GM12872 (cell line): ENCODE data around the gene STXBP4.

ENCODE experiments used
- TF ChIP-seq, protein P1 (sequence below): IDR thresholded peaks from 3 replicates; pipeline ENCODE4 v1.5.1; 2011; ENCODE audit warnings: low read depth, mild to moderate bottlenecking, low read length, moderate library complexity; ENCODE audit not compliant: insufficient read depth

Gene STXBP4

DNA sequence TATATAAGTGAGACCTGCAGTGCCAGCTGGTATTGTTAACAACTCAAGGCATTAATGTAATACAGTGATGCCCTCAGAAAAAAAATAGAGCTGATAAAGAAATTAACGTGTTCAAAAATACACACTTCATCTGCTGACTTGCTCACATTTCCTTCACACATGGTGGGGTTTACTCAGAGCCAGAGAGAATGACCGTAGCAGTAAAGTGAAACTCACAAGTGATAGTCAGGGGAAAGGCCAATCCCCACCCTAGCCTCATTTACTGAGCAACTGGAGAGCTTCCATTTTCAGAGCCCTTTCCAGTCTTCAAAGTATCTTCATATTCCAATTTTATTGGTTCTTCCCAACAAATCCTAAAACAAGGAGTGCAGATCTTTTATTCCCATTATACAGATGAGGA is 222.2 kb downstream of the STXBP4 start:
- TF ChIP-seq, protein P1, sequence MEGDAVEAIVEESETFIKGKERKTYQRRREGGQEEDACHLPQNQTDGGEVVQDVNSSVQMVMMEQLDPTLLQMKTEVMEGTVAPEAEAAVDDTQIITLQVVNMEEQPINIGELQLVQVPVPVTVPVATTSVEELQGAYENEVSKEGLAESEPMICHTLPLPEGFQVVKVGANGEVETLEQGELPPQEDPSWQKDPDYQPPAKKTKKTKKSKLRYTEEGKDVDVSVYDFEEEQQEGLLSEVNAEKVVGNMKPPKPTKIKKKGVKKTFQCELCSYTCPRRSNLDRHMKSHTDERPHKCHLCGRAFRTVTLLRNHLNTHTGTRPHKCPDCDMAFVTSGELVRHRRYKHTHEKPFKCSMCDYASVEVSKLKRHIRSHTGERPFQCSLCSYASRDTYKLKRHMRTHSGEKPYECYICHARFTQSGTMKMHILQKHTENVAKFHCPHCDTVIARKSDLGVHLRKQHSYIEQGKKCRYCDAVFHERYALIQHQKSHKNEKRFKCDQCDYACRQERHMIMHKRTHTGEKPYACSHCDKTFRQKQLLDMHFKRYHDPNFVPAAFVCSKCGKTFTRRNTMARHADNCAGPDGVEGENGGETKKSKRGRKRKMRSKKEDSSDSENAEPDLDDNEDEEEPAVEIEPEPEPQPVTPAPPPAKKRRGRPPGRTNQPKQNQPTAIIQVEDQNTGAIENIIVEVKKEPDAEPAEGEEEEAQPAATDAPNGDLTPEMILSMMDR: no peak

- TF ChIP-seq, protein P1: no peak
Measured at GRCh38 chr17:55198690-55199370, 230.3 kb downstream of the STXBP4 start.

DNA sequence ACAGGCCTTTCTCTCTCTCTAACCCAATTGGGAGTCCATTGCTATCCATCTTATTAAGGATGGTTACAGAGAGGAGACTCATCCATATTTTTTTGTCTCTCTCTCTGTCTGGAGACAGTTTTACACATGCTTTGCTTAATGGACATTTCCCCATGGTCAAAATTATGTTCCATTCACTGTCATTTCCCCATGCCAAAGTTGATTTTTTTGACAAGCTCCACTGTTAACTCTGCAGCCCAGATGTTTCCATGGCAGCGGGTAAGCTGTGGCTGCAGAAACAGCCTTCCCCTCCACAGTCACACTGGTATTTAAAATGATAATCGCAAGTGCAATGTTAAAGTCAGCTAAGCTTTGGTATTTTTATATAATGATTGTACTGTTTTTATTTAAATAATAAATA is 232.3 kb downstream of the STXBP4 start:
- TF ChIP-seq, protein P1: no peak

- TF ChIP-seq, protein P1: no peak
Measured at GRCh38 chr17:55201308-55201932, 232.9 kb downstream of the STXBP4 start.

DNA sequence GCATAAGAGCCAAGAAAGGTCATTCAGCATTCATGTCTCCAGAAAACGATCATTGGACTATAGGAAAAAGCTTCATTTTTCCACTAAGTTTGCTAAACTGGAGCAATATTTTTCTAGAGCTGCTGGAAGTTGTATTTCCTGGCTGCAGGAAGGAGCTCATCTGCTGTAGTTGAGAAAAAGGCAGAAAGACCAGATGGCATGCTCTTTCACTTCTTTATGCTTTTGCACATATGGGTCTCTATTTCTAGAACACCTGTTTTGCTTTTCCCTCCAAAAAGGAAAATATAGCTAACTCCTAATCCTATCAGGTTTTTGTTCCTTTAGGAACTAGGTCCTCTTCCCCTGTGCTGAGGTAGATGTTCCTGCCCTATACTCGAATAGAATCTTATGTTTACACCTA is 234.3 kb downstream of the STXBP4 start:
- TF ChIP-seq, protein P1: no peak

- TF ChIP-seq, protein P1: no peak
Measured at GRCh38 chr17:55208078-55208812, 239.7 kb downstream of the STXBP4 start.

- TF ChIP-seq, protein P1: no peak
Measured at GRCh38 chr17:55210292-55210691, 241.7 kb downstream of the STXBP4 start.
